Keratinocyte (primary cell): ENCODE results near the gene SLC7A6. TPM values are rescaled to one million over a fixed set of nuclear protein-coding genes. Genes with fewer than 3 reads are reported as not detected.
"Not testable (repeated sequence)": the region's sequence is repeated elsewhere in the genome, so short reads cannot be mapped to it uniquely, and the experiment has no call there.

Source experiments
- DNase-seq: peaks from one replicate; pipeline ENCODE4 v3.0.0-alpha.2; 2011; ENCODE audit warnings: low read depth, missing footprints, low spot score
- FAIRE-seq: peaks from 2 replicates; lab custom pipeline; 2011; peaks lifted over from hg19 to GRCh38; lab: Jason Lieb, UNC
- H2AFZ ChIP-seq: 2 replicates; pipeline ENCODE4 v1.6.0; 2012; ENCODE audit warnings: low read length, control low read depth, inconsistent platforms; ENCODE audit not compliant: control insufficient read depth
- H3K27ac ChIP-seq: 2 replicates; pipeline ENCODE4 v1.5.1; 2011; ENCODE audit warnings: low read length; ENCODE audit not compliant: control insufficient read depth, insufficient read depth
- H3K27me3 ChIP-seq: 3 replicates; pipeline ENCODE4 v1.6.0; 2011; ENCODE audit warnings: low read length; ENCODE audit not compliant: control insufficient read depth, insufficient read depth; ENCODE audit errors: extremely low read depth
- H3K36me3 ChIP-seq, 2 experiments: 2 replicates in 1 of 2; 3 replicates in 1 of 2; pipeline ENCODE4 v1.5.1; 2011; ENCODE audit warnings: low read length in 2 of 2, mild to moderate bottlenecking in 1 of 2; ENCODE audit not compliant: control insufficient read depth in 2 of 2, insufficient read depth in 2 of 2; ENCODE audit errors: extremely low read depth in 1 of 2
- H3K4me1 ChIP-seq: 3 replicates; pipeline ENCODE4 v1.5.1; 2011; ENCODE audit warnings: low read length; ENCODE audit not compliant: control insufficient read depth, insufficient read depth; ENCODE audit errors: extremely low read depth
- H3K4me2 ChIP-seq: 3 replicates; pipeline ENCODE4 v1.6.0; 2011; ENCODE audit warnings: low read depth, low read length; ENCODE audit not compliant: control insufficient read depth, insufficient read depth; ENCODE audit errors: extremely low read depth
- H3K4me3 ChIP-seq, 3 experiments: fragments of 200-600 bp in 1 of 3; sonication (generic) in 1 of 3; 2 replicates in 2 of 3; 3 replicates in 1 of 3; pipeline ENCODE4 v1.5.1; 2011 to 2016; ENCODE audit warnings: low read length in 3 of 3, mild to moderate bottlenecking in 3 of 3, control low read depth in 2 of 3, inconsistent platforms in 1 of 3, low read depth in 1 of 3, mixed read lengths in 1 of 3, mixed run types in 1 of 3, moderate library complexity in 1 of 3; ENCODE audit not compliant: control insufficient read depth in 2 of 3, insufficient read depth in 2 of 3; ENCODE audit errors: extremely low read depth in 1 of 3
- H3K79me2 ChIP-seq: 2 replicates; pipeline ENCODE4 v1.6.0; 2012; ENCODE audit warnings: low read length; ENCODE audit not compliant: control insufficient read depth, insufficient read depth
- H3K9ac ChIP-seq: 3 replicates; pipeline ENCODE4 v1.6.0; 2011; ENCODE audit warnings: low read length; ENCODE audit not compliant: control insufficient read depth, insufficient read depth; ENCODE audit errors: extremely low read depth
- H3K9me1 ChIP-seq: 3 replicates; pipeline ENCODE4 v1.6.0; 2011; ENCODE audit warnings: low read length; ENCODE audit not compliant: control insufficient read depth, insufficient read depth; ENCODE audit errors: extremely low read depth
- H3K9me3 ChIP-seq: 2 replicates; pipeline ENCODE4 v1.5.1; 2012; ENCODE audit warnings: low read depth, low read length; ENCODE audit not compliant: control insufficient read depth
- H4K20me1 ChIP-seq: 3 replicates; pipeline ENCODE4 v1.6.0; 2011; ENCODE audit warnings: low read length; ENCODE audit not compliant: control insufficient read depth, insufficient read depth; ENCODE audit errors: extremely low read depth
- EZH2 ChIP-seq: IDR thresholded peaks from one replicate; pipeline ENCODE4 v1.6.1; 2012; ENCODE audit warnings: inconsistent platforms, mild to moderate bottlenecking, low read length, moderate library complexity
- dilution Hi-C: fragments of 300-500 bp; cut with MboI; formaldehyde crosslinking; loops from one replicate; pipeline ENCODE4 v1.7.0; 2020; ENCODE audit warnings: low sequenced_read_pairs; ENCODE audit not compliant: extremely low pct_ligation_motif_present
- polyA plus RNA-seq, 5 experiments: library from polyadenylated mRNA; depleted of rRNA in 3 of 5; stranded (reverse) in 3 of 5; stranded (forward) in 1 of 5; unstranded in 1 of 5; fragments of >200 nt; gene quantifications; 1 replicate in 1 of 5; 2 replicates in 3 of 5; 3 replicates in 1 of 5; pipeline versions ENCODE4 v1.2.1 to v1.2.3, GENCODE V29; 2011 to 2012; ENCODE audit warnings: missing spikeins in 2 of 5, low read depth in 1 of 5, low replicate concordance in 1 of 5
- TF ChIP-seq, protein P1 (sequence below), 3 experiments: IDR thresholded peaks in 1 of 3; conservative IDR thresholded peaks in 1 of 3; optimal IDR thresholded peaks in 1 of 3; 2 replicates in 2 of 3; 3 replicates in 1 of 3; pipeline versions ENCODE3 to v1.5.1; 2011; ENCODE audit warnings: low read length in 3 of 3, mild to moderate bottlenecking in 3 of 3, moderate library complexity in 2 of 3, control low read depth in 1 of 3, inconsistent platforms in 1 of 3; ENCODE audit not compliant: insufficient read depth in 2 of 3; ENCODE audit errors: extremely low read depth in 1 of 3

SLC7A6 gene
- polyA plus RNA-seq, 1 donor (not counting 4 experiments of a cell fraction or from before 2014, with no cell fraction given), result 43.4 TPM

DNA sequence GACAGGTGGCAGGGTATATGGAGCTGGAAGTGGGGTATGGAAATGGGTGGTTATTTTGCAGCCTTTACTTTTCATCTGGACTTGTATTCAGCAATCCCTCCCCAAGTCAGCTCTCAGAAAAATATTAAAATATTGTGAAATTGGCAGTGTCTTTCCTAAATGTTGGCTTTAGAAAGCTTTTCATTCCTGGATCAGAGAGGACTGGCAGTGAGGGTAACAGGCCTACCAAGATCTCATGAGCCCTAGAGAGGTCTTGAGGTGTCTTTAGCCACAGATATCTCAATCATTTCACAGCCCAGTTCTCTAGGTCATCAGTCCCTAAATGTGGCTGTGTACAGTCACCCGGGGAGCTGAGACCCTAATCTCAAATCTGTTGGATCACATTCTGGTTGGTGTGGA, 23.9 kb downstream of the SLC7A6 start:
- DNase-seq, result no peak
- no peak for TF ChIP-seq EZH2
- TF ChIP-seq, protein P1, sequence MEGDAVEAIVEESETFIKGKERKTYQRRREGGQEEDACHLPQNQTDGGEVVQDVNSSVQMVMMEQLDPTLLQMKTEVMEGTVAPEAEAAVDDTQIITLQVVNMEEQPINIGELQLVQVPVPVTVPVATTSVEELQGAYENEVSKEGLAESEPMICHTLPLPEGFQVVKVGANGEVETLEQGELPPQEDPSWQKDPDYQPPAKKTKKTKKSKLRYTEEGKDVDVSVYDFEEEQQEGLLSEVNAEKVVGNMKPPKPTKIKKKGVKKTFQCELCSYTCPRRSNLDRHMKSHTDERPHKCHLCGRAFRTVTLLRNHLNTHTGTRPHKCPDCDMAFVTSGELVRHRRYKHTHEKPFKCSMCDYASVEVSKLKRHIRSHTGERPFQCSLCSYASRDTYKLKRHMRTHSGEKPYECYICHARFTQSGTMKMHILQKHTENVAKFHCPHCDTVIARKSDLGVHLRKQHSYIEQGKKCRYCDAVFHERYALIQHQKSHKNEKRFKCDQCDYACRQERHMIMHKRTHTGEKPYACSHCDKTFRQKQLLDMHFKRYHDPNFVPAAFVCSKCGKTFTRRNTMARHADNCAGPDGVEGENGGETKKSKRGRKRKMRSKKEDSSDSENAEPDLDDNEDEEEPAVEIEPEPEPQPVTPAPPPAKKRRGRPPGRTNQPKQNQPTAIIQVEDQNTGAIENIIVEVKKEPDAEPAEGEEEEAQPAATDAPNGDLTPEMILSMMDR (optimal IDR thresholded peaks at IDR 0.05 in 1 of 3, IDR thresholded peaks at IDR 0.05 in 1 of 3, conservative IDR thresholded peaks at IDR 0.05 in 1 of 3; ENCODE audit: extremely low read depth in 1 of 3, insufficient read depth in 2 of 3, low read length in 3 of 3), result no peak
- FAIRE-seq, result no peak
- Histone ChIP-seq H3K79me2 (peaks cover 5% of the 10 kb centered on the region), H3K9me1 (peaks cover 3% of the 10 kb centered on the region), H3K9me3 (no peaks in the 10 kb centered on the region), H3K27me3 (no peaks in the 10 kb centered on the region), H4K20me1 (no peaks in the 10 kb centered on the region), H3K27ac (no peak overlapping the region), H3K4me2 (no peak overlapping the region), H3K9ac (no peak overlapping the region), H3K36me3 (peaks cover 24 to 31% of the 10 kb centered on the region in 2 experiments), H2AFZ (no peak overlapping the region), H3K4me3 (no peak overlapping the region), H3K4me1 (peaks cover 11% of the 10 kb centered on the region)
- dilution Hi-C loops, result no loop called here

DNA sequence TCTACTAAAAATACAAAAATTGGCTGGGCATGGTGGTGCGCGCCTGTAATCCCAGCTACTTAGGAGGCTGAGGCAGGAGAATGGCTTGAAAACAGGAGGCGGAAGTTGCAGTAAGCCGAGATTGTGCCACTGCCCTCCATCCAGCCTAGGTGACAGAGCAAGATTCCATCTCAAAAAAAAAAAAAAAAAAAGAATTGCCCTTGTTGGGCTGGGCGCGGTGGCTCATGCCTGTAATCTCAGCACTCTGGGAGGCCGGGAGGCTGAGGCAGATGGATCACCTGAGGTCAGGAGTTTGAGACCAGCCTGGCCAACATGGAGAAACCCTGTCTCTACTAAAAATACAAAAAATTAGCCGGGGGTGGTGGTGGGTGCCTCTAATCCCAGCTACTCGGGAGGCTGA, 24.5 kb downstream of the SLC7A6 start:
- DNase-seq, H3K9me3 ChIP-seq, H3K9ac ChIP-seq, H2AFZ ChIP-seq, H4K20me1 ChIP-seq, H3K27ac ChIP-seq, H3K4me2 ChIP-seq, H3K27me3 ChIP-seq, H3K79me2 ChIP-seq, H3K4me3 ChIP-seq, FAIRE-seq, H3K9me1 ChIP-seq, dilution Hi-C loops: not testable (repeated sequence)
- H3K4me1 ChIP-seq, result peaks cover 11% of the 10 kb centered on the region
- H3K36me3 ChIP-seq, result peaks cover 26 to 31% of the 10 kb centered on the region in 2 experiments

DNA sequence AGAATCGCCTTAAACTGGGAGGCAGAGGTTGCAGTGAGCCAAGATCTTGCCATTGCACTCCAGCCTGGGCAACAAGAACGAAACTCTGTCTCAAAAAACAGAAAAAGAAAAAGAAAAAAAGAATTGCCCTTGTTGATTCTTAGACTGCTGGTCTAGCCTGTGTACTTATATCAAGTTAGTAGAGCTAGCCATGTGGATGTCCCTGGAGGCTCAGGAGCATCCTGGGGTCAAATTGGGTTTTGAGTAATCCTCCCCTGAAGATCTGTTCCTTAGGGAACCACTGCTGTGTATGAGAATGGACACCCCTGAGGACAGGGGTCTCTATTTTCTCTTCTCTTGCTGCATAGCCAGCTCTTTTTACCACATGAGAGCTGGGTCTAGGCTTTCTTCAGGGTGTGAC, 24.9 kb downstream of the SLC7A6 start:
- no peak overlapping the region for H3K4me3 ChIP-seq
- peaks cover 11% of the 10 kb centered on the region for H3K4me1 ChIP-seq
- peaks cover 3% of the 10 kb centered on the region for H3K9me1 ChIP-seq
- no peak overlapping the region for H3K4me2 ChIP-seq
- dilution Hi-C loops, result no loop called here
- H2AFZ ChIP-seq, result no peak overlapping the region
- no peaks in the 10 kb centered on the region for H3K27me3 ChIP-seq
- no peak overlapping the region for H3K27ac ChIP-seq
- no peaks in the 10 kb centered on the region for H3K9me3 ChIP-seq
- DNase-seq (no peak), FAIRE-seq (no peak)
- H3K36me3 ChIP-seq, result peaks cover 26 to 31% of the 10 kb centered on the region in 2 experiments
- H4K20me1 ChIP-seq, result no peaks in the 10 kb centered on the region
- peaks cover 5% of the 10 kb centered on the region for H3K79me2 ChIP-seq
- no peak overlapping the region for H3K9ac ChIP-seq
- TF ChIP-seq, protein P1 (optimal IDR thresholded peaks at IDR 0.05 in 1 of 3, IDR thresholded peaks at IDR 0.05 in 1 of 3, conservative IDR thresholded peaks at IDR 0.05 in 1 of 3; ENCODE audit: extremely low read depth in 1 of 3, insufficient read depth in 2 of 3, low read length in 3 of 3), result no peak
- TF ChIP-seq EZH2, result no peak
